ENCODE measurements around the gene ARMH2. TPM values are rescaled to one million over a fixed set of nuclear protein-coding genes. Genes with fewer than 3 reads are reported as not detected.
"Not testable (repeated sequence)": the region's sequence is repeated elsewhere in the genome, so short reads cannot be mapped to it uniquely, and the experiment has no call there.

Gene ARMH2
- total and polyA plus RNA-seq, 5 donors from 2014 or later, result 0.27 to 1.8 (median 0.29) TPM; not detected in 2

GRCh38 chr6:24775520-24776058 lies 23.1 kb downstream of the ARMH2 start:
- Mint-ChIP-seq H3K27ac (peak overlapping the region; percentile 75 to 98 (median 97)), H3K4me1 (peaks cover 14 to 38% (median 25%) of the 10 kb centered on the region in 4 donors), H3K9me3 (no peaks in the 10 kb centered on the region), H3K36me3 (peaks cover 2% of the 10 kb centered on the region), H3K4me3 (peak overlapping the region; percentile 99 to 100 (median 99)), H3K27me3 (peaks cover 4% of the 10 kb centered on the region)
- Histone ChIP-seq H3K27ac (ENCODE audit: insufficient read depth, low read length, poor library complexity, severe bottlenecking) (peak overlapping the region; percentile 97), H3K36me3 (ENCODE audit: control insufficient read depth, insufficient read depth, low read length) (no peaks in the 10 kb centered on the region), H3K27me3 (ENCODE audit: control insufficient read depth, insufficient read depth, low read length) (no peaks in the 10 kb centered on the region), H3K4me1 (ENCODE audit: control insufficient read depth, insufficient read depth, low read length, poor library complexity, severe bottlenecking) (peaks cover 25% of the 10 kb centered on the region), H3K9me3 (ENCODE audit: control insufficient read depth in 2 of 2, low read length in 2 of 2) (no peaks in the 10 kb centered on the region), H3K4me3 (ENCODE audit: low read depth, low read length) (peak overlapping the region; percentile 89)
- ATAC-seq (ENCODE audit: low read depth in 2 of 2) (peak in 1 of 2 donors; percentile 6), DNase-seq (peak in 1 of 3 donors; percentile 8)

- Histone ChIP-seq H3K4me3 (ENCODE audit: low read depth, low read length) (peak within 1 kb of the TSS; percentile 89), H3K9me3 (ENCODE audit: control insufficient read depth in 2 of 2, low read length in 2 of 2) (no peaks in the 10 kb centered on the region), H3K36me3 (ENCODE audit: control insufficient read depth, insufficient read depth, low read length) (no peaks in the 10 kb centered on the region), H3K27ac (ENCODE audit: insufficient read depth, low read length, poor library complexity, severe bottlenecking) (peak within 1 kb of the TSS; percentile 97), H3K27me3 (ENCODE audit: control insufficient read depth, insufficient read depth, low read length) (no peaks in the 10 kb centered on the region), H3K4me1 (ENCODE audit: control insufficient read depth, insufficient read depth, low read length, poor library complexity, severe bottlenecking) (peaks cover 25% of the 10 kb centered on the region)
- Mint-ChIP-seq H3K27me3 (peaks cover 4% of the 10 kb centered on the region), H3K27ac (peak within 1 kb of the TSS; percentile 92 to 98 (median 97)), H3K36me3 (no peaks in the 10 kb centered on the region), H3K4me3 (peak within 1 kb of the TSS; percentile 99 to 100 (median 99)), H3K4me1 (peaks cover 11 to 35% (median 21%) of the 10 kb centered on the region in 4 donors), H3K9me3 (no peaks in the 10 kb centered on the region)
- ATAC-seq (ENCODE audit: low read depth in 2 of 2) (peak; percentile 93 to 94), DNase-seq (peak; percentile 95 to 98 (median 96))
Measured at GRCh38 chr6:24774696-24775519, 23.8 kb downstream of the ARMH2 start, which contains the start of gene GMNN. Gene GMNN, plus strand, starts transcription at chr6:24774937. Its CDS starts 2,310 bp downstream, at chr6:24777247.

GRCh38 chr6:24768361-24768760 lies 30.4 kb downstream of the ARMH2 start:
- H3K36me3 Mint-ChIP-seq, result no peaks in the 10 kb centered on the region
- no peak overlapping the region for H3K27ac ChIP-seq (ENCODE audit: insufficient read depth, low read length, poor library complexity, severe bottlenecking)
- H3K9me3 ChIP-seq (ENCODE audit: control insufficient read depth in 2 of 2, low read length in 2 of 2), result no peaks in the 10 kb centered on the region
- no peak for ATAC-seq (ENCODE audit: low read depth in 2 of 2)
- no peak overlapping the region for H3K27ac Mint-ChIP-seq
- no peak for DNase-seq
- H3K4me3 ChIP-seq (ENCODE audit: low read depth, low read length), result no peak overlapping the region
- H3K27me3 ChIP-seq (ENCODE audit: control insufficient read depth, insufficient read depth, low read length), result no peaks in the 10 kb centered on the region
- H3K4me1 ChIP-seq (ENCODE audit: control insufficient read depth, insufficient read depth, low read length, poor library complexity, severe bottlenecking), result no peaks in the 10 kb centered on the region
- no peak overlapping the region for H3K4me3 Mint-ChIP-seq
- no peaks in the 10 kb centered on the region for H3K9me3 Mint-ChIP-seq
- no peaks in the 10 kb centered on the region for H3K27me3 Mint-ChIP-seq
- H3K4me1 Mint-ChIP-seq, result peaks cover 0 to 10% (median 1%) of the 10 kb centered on the region in 4 donors
- no peaks in the 10 kb centered on the region for H3K36me3 ChIP-seq (ENCODE audit: control insufficient read depth, insufficient read depth, low read length)

- Mint-ChIP-seq H3K27me3 (no peaks in the 10 kb centered on the region), H3K27ac (no peak overlapping the region), H3K36me3 (no peaks in the 10 kb centered on the region), H3K9me3 (no peaks in the 10 kb centered on the region), H3K4me3 (no peak overlapping the region), H3K4me1 (peaks cover 0 to 11% (median 1%) of the 10 kb centered on the region in 4 donors)
- H3K4me3 ChIP-seq (ENCODE audit: low read depth, low read length), result no peak overlapping the region
- H3K4me1 ChIP-seq (ENCODE audit: control insufficient read depth, insufficient read depth, low read length, poor library complexity, severe bottlenecking), result no peaks in the 10 kb centered on the region
- no peaks in the 10 kb centered on the region for H3K27me3 ChIP-seq (ENCODE audit: control insufficient read depth, insufficient read depth, low read length)
- H3K36me3 ChIP-seq (ENCODE audit: control insufficient read depth, insufficient read depth, low read length), result no peaks in the 10 kb centered on the region
- H3K27ac ChIP-seq (ENCODE audit: insufficient read depth, low read length, poor library complexity, severe bottlenecking), result no peak overlapping the region
- ATAC-seq (ENCODE audit: low read depth in 2 of 2) (peak; percentile 56 to 71), DNase-seq (peak in 2 of 3 donors; percentile 48 to 53)
- no peaks in the 10 kb centered on the region for H3K9me3 ChIP-seq (ENCODE audit: control insufficient read depth in 2 of 2, low read length in 2 of 2)
Measured at GRCh38 chr6:24766680-24767462, 31.8 kb downstream of the ARMH2 start.

- not testable (repeated sequence) for H3K9me3 Mint-ChIP-seq; H3K36me3 Mint-ChIP-seq; H3K27ac Mint-ChIP-seq; ATAC-seq (ENCODE audit: low read depth in 2 of 2); H3K27ac ChIP-seq (ENCODE audit: insufficient read depth, low read length, poor library complexity, severe bottlenecking); H3K9me3 ChIP-seq (ENCODE audit: control insufficient read depth in 2 of 2, low read length in 2 of 2); H3K36me3 ChIP-seq (ENCODE audit: control insufficient read depth, insufficient read depth, low read length); H3K27me3 Mint-ChIP-seq; H3K4me3 Mint-ChIP-seq; H3K4me1 ChIP-seq (ENCODE audit: control insufficient read depth, insufficient read depth, low read length, poor library complexity, severe bottlenecking); H3K4me3 ChIP-seq (ENCODE audit: low read depth, low read length); H3K27me3 ChIP-seq (ENCODE audit: control insufficient read depth, insufficient read depth, low read length); DNase-seq
- H3K4me1 Mint-ChIP-seq, result peaks cover 0 to 11% (median 1%) of the 10 kb centered on the region in 4 donors
Measured at GRCh38 chr6:24765968-24766367, 32.7 kb downstream of the ARMH2 start.

- not testable (repeated sequence) for H3K27ac Mint-ChIP-seq; H3K4me3 ChIP-seq (ENCODE audit: low read depth, low read length); DNase-seq; H3K27me3 ChIP-seq (ENCODE audit: control insufficient read depth, insufficient read depth, low read length); H3K9me3 Mint-ChIP-seq; H3K36me3 ChIP-seq (ENCODE audit: control insufficient read depth, insufficient read depth, low read length); H3K27ac ChIP-seq (ENCODE audit: insufficient read depth, low read length, poor library complexity, severe bottlenecking); H3K9me3 ChIP-seq (ENCODE audit: control insufficient read depth in 2 of 2, low read length in 2 of 2); H3K36me3 Mint-ChIP-seq; H3K27me3 Mint-ChIP-seq; ATAC-seq (ENCODE audit: low read depth in 2 of 2); H3K4me3 Mint-ChIP-seq; H3K4me1 ChIP-seq (ENCODE audit: control insufficient read depth, insufficient read depth, low read length, poor library complexity, severe bottlenecking)
- H3K4me1 Mint-ChIP-seq, result peaks cover 0 to 11% (median 1%) of the 10 kb centered on the region in 4 donors
Measured at GRCh38 chr6:24764833-24765828, 33.6 kb downstream of the ARMH2 start.

GRCh38 chr6:24763578-24763977 lies 35.1 kb downstream of the ARMH2 start:
- ATAC-seq (ENCODE audit: low read depth in 2 of 2) (no peak), DNase-seq (no peak)
- Histone ChIP-seq H3K4me3 (ENCODE audit: low read depth, low read length) (no peak overlapping the region), H3K27me3 (ENCODE audit: control insufficient read depth, insufficient read depth, low read length) (no peaks in the 10 kb centered on the region), H3K27ac (ENCODE audit: insufficient read depth, low read length, poor library complexity, severe bottlenecking) (no peak overlapping the region), H3K36me3 (ENCODE audit: control insufficient read depth, insufficient read depth, low read length) (no peaks in the 10 kb centered on the region), H3K4me1 (ENCODE audit: control insufficient read depth, insufficient read depth, low read length, poor library complexity, severe bottlenecking) (no peaks in the 10 kb centered on the region), H3K9me3 (ENCODE audit: control insufficient read depth in 2 of 2, low read length in 2 of 2) (no peaks in the 10 kb centered on the region)
- Mint-ChIP-seq H3K36me3 (no peaks in the 10 kb centered on the region), H3K4me1 (peaks cover 0 to 11% (median 1%) of the 10 kb centered on the region in 4 donors), H3K27ac (peak overlapping the region in 2 of 3 donors; percentile 11 to 17), H3K9me3 (no peaks in the 10 kb centered on the region), H3K4me3 (no peak overlapping the region), H3K27me3 (no peaks in the 10 kb centered on the region)
